Activated T-helper 17 cell treated with anti-CD3 and anti-CD28 coated beads, Interleukin-2, amount 50 U/mL, for 72 hours (primary cell): ENCODE measurements around the gene MIAT. TPM values are rescaled to one million over a fixed set of nuclear protein-coding genes. Genes with fewer than 3 reads are reported as not detected.

Source experiments
- ATAC-seq: fragments of 150-1000 bp; cut with Tn5 transposase; replicated peaks from 2 replicates; pipeline ENCODE4 v1.10.0; 2021; ENCODE audit warnings: mild to moderate bottlenecking, moderate library complexity
- H3K27ac Mint-ChIP-seq: one replicate; pipeline ENCODE4 v1.8.0; 2022; ENCODE audit warnings: mixed read lengths
- H3K27me3 Mint-ChIP-seq: one replicate; pipeline ENCODE4 v1.8.0; 2022; ENCODE audit warnings: mixed read lengths
- H3K36me3 Mint-ChIP-seq: one replicate; pipeline ENCODE4 v1.8.0; 2022; ENCODE audit warnings: low read depth, mild to moderate bottlenecking, mixed read lengths
- H3K4me1 Mint-ChIP-seq: one replicate; pipeline ENCODE4 v1.8.0; 2022; ENCODE audit warnings: mixed read lengths
- H3K4me3 Mint-ChIP-seq: one replicate; pipeline ENCODE4 v1.8.0; 2022; ENCODE audit warnings: mild to moderate bottlenecking, mixed read lengths
- H3K9me3 Mint-ChIP-seq: one replicate; pipeline ENCODE4 v1.8.0; 2022; ENCODE audit warnings: mixed read lengths
- total RNA-seq, 2 donors: library from RNA; stranded (reverse); gene quantifications; one replicate each; pipeline ENCODE4 v1.2.3, GENCODE V29; 2022

MIAT gene
- total RNA-seq, 2 donors from 2014 or later, result 81.2 to 166 TPM

- peaks cover 72% of the 10 kb centered on the region for H3K36me3 Mint-ChIP-seq
- ATAC-seq, result no peak
- peaks cover 21% of the 10 kb centered on the region for H3K4me1 Mint-ChIP-seq
- H3K4me3 Mint-ChIP-seq, result no peak overlapping the region
- no peaks in the 10 kb centered on the region for H3K9me3 Mint-ChIP-seq
- no peaks in the 10 kb centered on the region for H3K27me3 Mint-ChIP-seq
- no peak overlapping the region for H3K27ac Mint-ChIP-seq
These were observed 52.4 kb downstream of the MIAT start for GRCh38 chr22:26709617-26710390.

GRCh38 chr22:26711205-26711963, 54.0 kb downstream of the MIAT start:
- H3K9me3 Mint-ChIP-seq, result no peaks in the 10 kb centered on the region
- H3K36me3 Mint-ChIP-seq, result peaks cover 79% of the 10 kb centered on the region
- no peak for ATAC-seq
- peak overlapping the region; percentile 22 for H3K27ac Mint-ChIP-seq
- H3K4me3 Mint-ChIP-seq, result no peak overlapping the region
- no peaks in the 10 kb centered on the region for H3K27me3 Mint-ChIP-seq
- H3K4me1 Mint-ChIP-seq, result peaks cover 17% of the 10 kb centered on the region

DNA sequence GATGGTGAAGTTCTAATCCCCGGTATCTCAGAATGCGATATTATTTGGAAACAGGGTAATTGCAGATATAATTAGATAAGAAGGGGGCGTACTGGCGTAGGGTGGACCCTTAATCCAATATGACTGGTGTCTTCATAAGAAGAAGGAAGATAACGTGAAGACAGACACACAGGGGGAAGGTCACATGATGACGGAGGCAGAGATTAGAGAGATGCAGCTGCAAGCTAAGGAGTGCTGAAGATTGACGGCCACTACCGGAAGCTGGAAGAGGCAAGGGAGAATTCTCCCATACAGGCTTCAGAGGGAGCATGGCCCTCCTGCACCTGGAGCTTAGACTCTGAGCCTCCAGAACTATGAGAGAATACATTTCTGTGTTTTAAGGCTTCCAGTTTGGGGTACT, 54.8 kb downstream of the MIAT start:
- Mint-ChIP-seq H3K4me3 (no peak overlapping the region), H3K27ac (no peak overlapping the region), H3K4me1 (peaks cover 17% of the 10 kb centered on the region), H3K27me3 (no peaks in the 10 kb centered on the region), H3K9me3 (no peaks in the 10 kb centered on the region), H3K36me3 (peaks cover 80% of the 10 kb centered on the region)
- ATAC-seq, result no peak

GRCh38 chr22:26713823-26714449, 56.5 kb downstream of the MIAT start:
- H3K4me3 Mint-ChIP-seq, result no peak overlapping the region
- no peak for ATAC-seq
- H3K9me3 Mint-ChIP-seq, result no peaks in the 10 kb centered on the region
- H3K27ac Mint-ChIP-seq, result no peak overlapping the region
- H3K27me3 Mint-ChIP-seq, result no peaks in the 10 kb centered on the region
- peaks cover 12% of the 10 kb centered on the region for H3K4me1 Mint-ChIP-seq
- H3K36me3 Mint-ChIP-seq, result peaks cover 80% of the 10 kb centered on the region

DNA sequence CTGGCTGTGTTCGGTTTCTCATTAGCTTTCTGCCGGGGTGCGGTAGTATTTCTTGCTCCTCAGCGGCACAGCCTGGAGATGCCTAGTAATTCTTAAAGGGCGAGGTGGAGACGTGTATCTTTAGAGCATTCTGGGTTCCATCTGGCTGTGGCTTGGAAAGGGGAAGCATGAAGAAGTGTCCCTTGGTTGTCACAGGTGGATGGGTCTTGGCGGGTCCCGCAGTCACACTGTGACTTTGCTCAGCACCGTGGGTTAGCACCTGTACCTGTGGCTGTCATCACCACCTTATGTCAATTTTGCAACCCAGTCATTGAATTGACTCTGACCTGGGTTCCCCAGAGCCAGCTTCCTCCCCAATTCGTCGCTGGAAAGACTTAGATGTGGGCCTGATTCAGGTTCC, 57.6 kb downstream of the MIAT start:
- H3K27me3 Mint-ChIP-seq, result no peaks in the 10 kb centered on the region
- peaks cover 12% of the 10 kb centered on the region for H3K4me1 Mint-ChIP-seq
- H3K4me3 Mint-ChIP-seq, result no peak overlapping the region
- H3K36me3 Mint-ChIP-seq, result peaks cover 81% of the 10 kb centered on the region
- ATAC-seq, result no peak
- no peak overlapping the region for H3K27ac Mint-ChIP-seq
- H3K9me3 Mint-ChIP-seq, result no peaks in the 10 kb centered on the region

GRCh38 chr22:26715392-26715936, 58.1 kb downstream of the MIAT start:
- Mint-ChIP-seq H3K27me3 (no peaks in the 10 kb centered on the region), H3K27ac (peak overlapping the region; percentile 18), H3K36me3 (peaks cover 81% of the 10 kb centered on the region), H3K4me3 (no peak overlapping the region), H3K9me3 (no peaks in the 10 kb centered on the region), H3K4me1 (peaks cover 11% of the 10 kb centered on the region)
- no peak for ATAC-seq

- H3K27ac Mint-ChIP-seq, result no peak overlapping the region
These were observed 61.1 kb downstream of the MIAT start for GRCh38 chr22:26718488-26718887.

GRCh38 chr22:26718905-26719304, 61.5 kb downstream of the MIAT start:
- no peak overlapping the region for H3K27ac Mint-ChIP-seq
- no peaks in the 10 kb centered on the region for H3K4me1 Mint-ChIP-seq
- no peaks in the 10 kb centered on the region for H3K9me3 Mint-ChIP-seq
- no peaks in the 10 kb centered on the region for H3K27me3 Mint-ChIP-seq
- H3K36me3 Mint-ChIP-seq, result peaks cover 84% of the 10 kb centered on the region
- no peak for ATAC-seq
- H3K4me3 Mint-ChIP-seq, result no peak overlapping the region

More at GRCh38 chr22:26718488-26718887, 61.1 kb downstream of the MIAT start:
- Mint-ChIP-seq H3K27me3 (no peaks in the 10 kb centered on the region), H3K36me3 (peaks cover 83% of the 10 kb centered on the region), H3K4me1 (peaks cover 3% of the 10 kb centered on the region), H3K4me3 (no peak overlapping the region), H3K9me3 (no peaks in the 10 kb centered on the region)
- ATAC-seq, result no peak

GRCh38 chr22:26722159-26722558, 64.8 kb downstream of the MIAT start:
- peak overlapping the region; percentile 34 for H3K27ac Mint-ChIP-seq
- H3K36me3 Mint-ChIP-seq, result peaks cover 92% of the 10 kb centered on the region
- H3K4me3 Mint-ChIP-seq, result no peak overlapping the region
- no peak for ATAC-seq
- no peaks in the 10 kb centered on the region for H3K9me3 Mint-ChIP-seq
- H3K4me1 Mint-ChIP-seq, result peaks cover 5% of the 10 kb centered on the region
- no peaks in the 10 kb centered on the region for H3K27me3 Mint-ChIP-seq

DNA sequence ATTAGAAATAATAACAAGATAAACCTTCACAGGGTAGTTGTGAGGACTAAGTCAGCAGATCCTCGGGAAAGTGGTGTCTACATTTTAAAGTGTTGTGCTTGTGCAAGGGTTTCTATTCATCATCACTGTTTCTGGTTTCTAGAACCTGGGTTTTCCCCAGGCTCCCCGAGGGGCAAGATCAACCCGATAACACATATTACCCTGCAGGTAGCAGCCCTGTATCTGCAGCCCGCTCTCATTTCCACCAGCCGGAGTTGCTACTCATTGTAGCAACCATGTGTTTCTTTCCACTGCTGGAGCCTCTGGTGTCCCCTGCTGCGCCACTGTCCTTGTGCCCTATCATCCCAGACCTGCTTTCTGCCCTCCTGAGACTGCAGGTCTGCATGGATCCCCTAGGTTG, 67.0 kb downstream of the MIAT start:
- Mint-ChIP-seq H3K4me3 (no peak overlapping the region), H3K27ac (peak overlapping the region; percentile 44), H3K9me3 (no peaks in the 10 kb centered on the region), H3K36me3 (peaks cover 87% of the 10 kb centered on the region), H3K4me1 (peaks cover 5% of the 10 kb centered on the region), H3K27me3 (no peaks in the 10 kb centered on the region)
- ATAC-seq, result no peak

GRCh38 chr22:26725012-26725676, 67.8 kb downstream of the MIAT start:
- Mint-ChIP-seq H3K9me3 (no peaks in the 10 kb centered on the region), H3K27me3 (no peaks in the 10 kb centered on the region), H3K4me3 (no peak overlapping the region), H3K36me3 (peaks cover 90% of the 10 kb centered on the region), H3K4me1 (peaks cover 5% of the 10 kb centered on the region), H3K27ac (peak overlapping the region; percentile 44)
- no peak for ATAC-seq
